GM10847 (cell line): ENCODE data around the gene CELF2.

Source experiments
- POLR2A ChIP-seq: IDR thresholded peaks from 2 replicates; pipeline ENCODE4 v1.6.1; 2011; ENCODE audit not compliant: insufficient read length; ENCODE audit errors: extremely low read depth

Gene CELF2

GRCh38 chr10:11186374-11186773 lies 168.7 kb downstream of the CELF2 start:
- no peak for TF ChIP-seq POLR2A

GRCh38 chr10:11189582-11190376 lies 172.1 kb downstream of the CELF2 start:
- TF ChIP-seq POLR2A = no peak

- TF ChIP-seq POLR2A = no peak
These were observed 173.5 kb downstream of the CELF2 start for GRCh38 chr10:11191190-11191589.

- TF ChIP-seq POLR2A = no peak
These were observed 174.0 kb downstream of the CELF2 start for GRCh38 chr10:11191678-11192077.

GRCh38 chr10:11192304-11193000 lies 174.8 kb downstream of the CELF2 start:
- no peak for TF ChIP-seq POLR2A

GRCh38 chr10:11193001-11193551 lies 175.4 kb downstream of the CELF2 start:
- no peak for TF ChIP-seq POLR2A

- TF ChIP-seq POLR2A = no peak
These were observed 177.4 kb downstream of the CELF2 start for GRCh38 chr10:11194859-11195586.

- no peak for TF ChIP-seq POLR2A
These were observed 178.0 kb downstream of the CELF2 start for GRCh38 chr10:11195623-11196022.

- TF ChIP-seq POLR2A = no peak
These were observed 179.6 kb downstream of the CELF2 start for GRCh38 chr10:11197266-11197712.

- TF ChIP-seq POLR2A = no peak
These were observed 180.2 kb downstream of the CELF2 start for GRCh38 chr10:11197878-11198277.

GRCh38 chr10:11201911-11202310 lies 184.2 kb downstream of the CELF2 start:
- no peak for TF ChIP-seq POLR2A

- TF ChIP-seq POLR2A = no peak
These were observed 186.8 kb downstream of the CELF2 start for GRCh38 chr10:11204351-11204942.

- no peak for TF ChIP-seq POLR2A
These were observed 187.5 kb downstream of the CELF2 start for GRCh38 chr10:11205030-11205772.
